Neural progenitor cell (in vitro differentiated cells): Measurements from ENCODE around the gene RNU11.

Experiments
- CTCF ChIP-seq: fragments of 200-600 bp; sonication (generic); IDR thresholded peaks from 2 replicates; pipeline ENCODE4 v1.5.1; 2017; ENCODE audit warnings: antibody characterized with exemption, mild to moderate bottlenecking
- EZH2phosphoT487 ChIP-seq: fragments of 200-600 bp; sonication (generic); IDR thresholded peaks from 2 replicates; pipeline ENCODE4 v1.6.1; 2017; ENCODE audit warnings: antibody characterized with exemption

- TF ChIP-seq CTCF (no peak), EZH2phosphoT487 (no peak)
Observed at GRCh38 chr1:28642056-28642846, 6.1 kb upstream of the RNU11 start.
